ENCODE measurements around the gene TUBGCP3.

Gene TUBGCP3

DNA sequence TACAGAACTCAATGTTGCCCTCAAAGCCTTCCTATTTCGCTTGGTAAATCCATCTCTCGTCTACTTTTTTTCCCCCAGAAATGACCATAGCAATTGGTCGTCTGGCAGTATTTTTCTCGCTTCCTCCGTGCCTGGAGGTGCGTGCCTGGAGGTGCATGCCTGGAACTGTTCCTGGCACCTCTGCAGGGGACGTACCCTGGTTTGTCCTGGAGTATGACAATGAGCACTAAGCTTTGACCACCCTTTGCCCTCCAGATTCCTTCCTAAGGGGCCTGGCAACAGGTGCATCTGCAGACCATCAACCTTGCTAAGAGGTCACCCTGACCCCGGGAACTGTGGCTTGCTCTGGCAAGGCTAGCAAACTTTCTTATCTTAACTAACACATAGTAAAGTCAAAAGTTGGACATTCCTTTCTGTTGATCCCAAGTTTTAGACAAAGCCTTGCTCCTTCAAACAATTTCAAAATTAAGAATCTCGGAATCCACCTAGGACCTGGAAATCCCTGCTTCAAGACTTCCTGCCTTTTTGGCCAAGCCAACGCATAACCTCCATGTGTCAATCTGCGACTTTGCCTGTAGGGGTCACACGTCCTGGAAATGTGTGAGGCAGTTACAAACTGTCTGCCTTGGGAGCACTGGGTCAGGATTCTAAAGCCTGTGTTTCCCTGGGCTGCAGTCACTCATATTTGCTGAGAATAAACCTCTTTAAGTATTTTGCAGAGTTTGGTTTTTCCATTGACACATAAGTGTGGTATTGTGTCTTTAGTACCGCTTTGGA is 28.8 kb upstream of the TUBGCP3 start:
- peak; percentile 29 for DNase-seq

DNA sequence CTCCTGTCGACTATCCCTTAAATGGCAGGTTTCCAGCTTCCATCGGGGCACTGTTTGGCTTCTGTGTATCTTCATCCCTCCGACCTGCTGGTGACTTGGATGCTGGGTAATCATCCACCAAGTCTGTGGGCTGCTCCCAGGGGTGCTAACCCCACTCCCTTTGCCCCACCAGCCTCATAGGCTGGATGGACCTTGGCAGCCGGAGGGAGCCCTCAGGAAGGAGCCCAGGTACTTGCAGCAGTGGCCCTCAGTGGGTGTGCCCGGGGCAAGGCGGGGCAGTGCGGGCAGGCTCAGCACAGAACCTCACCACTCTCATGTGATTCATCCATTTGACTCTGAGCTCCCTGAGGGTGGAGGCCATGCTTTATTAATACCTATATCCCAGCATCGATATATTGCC is 27.4 kb upstream of the TUBGCP3 start:
- DNase-seq: no peak

DNA sequence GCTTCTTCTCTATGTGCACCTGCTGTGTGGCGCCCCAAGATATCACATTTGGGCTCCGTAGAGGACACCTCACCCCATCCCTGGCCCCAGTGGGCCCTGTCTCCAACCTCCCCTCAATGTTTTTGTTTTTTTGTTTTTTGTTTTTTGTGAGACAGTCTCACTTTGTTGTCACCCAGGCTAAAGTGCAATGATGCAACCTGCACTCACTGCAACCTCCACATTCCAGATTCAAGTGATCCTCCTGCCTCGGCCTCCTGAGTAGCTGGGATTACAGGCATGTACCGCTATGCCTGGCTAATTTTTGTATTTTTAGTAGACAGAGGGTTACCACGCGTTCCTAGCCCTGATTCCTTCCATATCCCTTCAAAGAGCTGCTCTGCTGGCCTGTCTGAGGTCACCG is 26.9 kb upstream of the TUBGCP3 start:
- DNase-seq: no peak

DNA sequence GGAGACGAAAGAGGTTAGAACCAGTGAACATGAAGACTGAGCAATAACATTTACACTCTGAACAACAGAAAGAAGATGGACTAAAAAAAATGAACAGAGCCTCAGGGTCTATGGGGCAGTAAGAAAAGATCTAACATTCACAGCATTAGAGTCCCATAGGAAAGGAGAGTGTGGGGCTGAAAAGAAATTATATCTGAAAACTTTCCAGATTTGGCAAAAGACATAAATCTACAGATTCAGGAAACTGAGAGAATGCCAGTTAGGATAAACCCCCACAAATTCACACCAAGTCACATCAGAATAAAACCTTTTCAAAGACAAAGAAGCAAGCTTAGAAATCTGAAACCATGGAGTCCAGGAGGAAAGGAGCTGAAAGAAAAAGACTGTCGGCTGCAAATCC is 20.3 kb upstream of the TUBGCP3 start:
- DNase-seq: no peak

DNA sequence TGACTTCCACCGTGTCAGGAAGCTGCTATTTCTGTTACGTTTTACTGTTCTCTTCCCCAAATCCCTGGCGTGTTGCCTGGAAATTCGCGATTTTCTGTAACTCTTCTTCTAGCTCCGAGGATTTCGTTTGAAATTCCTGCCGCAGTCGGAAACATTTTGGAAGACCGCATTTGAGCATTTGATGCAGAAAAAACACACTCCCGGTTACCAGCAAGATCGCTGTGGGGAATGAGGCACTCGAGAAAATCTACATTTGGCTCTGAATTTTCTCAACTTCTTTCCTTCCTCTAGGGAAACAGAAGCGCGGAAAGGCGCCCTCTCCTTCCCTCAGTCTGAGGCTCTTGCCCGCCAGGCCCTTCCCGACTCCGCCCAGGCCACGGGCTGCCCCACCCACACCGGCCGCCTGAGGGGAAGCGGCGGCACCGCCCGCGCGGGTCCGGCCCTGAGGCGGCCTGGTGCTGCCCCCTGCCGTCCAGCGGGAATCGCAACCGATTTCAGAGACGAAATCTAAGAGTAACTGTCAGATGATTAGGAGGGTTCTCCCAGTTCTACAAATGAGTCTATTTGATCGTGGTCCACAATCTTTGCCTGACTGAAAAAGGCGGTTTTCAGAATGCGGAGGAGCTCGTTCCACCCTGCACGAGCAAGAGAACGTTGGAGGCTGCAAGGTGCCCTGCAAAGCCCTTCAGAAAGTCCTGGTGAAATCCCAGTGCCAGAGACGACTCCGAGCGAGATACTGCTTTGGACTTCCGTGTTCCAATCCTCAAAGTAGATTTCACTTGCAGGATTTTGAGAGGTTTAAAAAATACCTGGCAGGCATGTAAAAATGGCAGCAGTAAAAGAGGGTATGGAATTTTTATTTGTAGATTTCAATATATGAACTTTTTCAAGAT is 18.4 kb upstream of the TUBGCP3 start:
- peak; percentile 93 for DNase-seq

DNA sequence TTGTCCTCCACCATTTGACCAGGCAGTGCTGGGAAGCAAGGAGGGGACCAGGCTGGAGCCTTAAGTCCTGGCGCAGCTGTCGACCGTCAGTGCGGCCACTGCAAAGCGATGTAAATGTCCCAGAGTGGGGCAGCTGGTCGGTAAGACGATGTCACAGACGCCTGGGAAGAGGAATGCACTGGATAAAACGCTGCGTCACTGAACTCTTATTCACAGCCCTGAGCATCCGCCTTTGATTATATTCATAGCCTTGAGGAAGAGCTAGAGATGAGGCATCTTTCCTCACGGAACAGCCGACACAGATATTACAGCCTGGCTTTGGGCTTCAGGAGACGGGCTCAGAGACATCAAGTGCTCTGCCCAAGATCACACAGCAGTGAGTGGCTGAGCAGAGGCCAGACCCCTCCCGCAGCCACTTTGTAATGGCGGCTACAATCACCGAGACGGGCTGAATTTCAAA is 17.6 kb upstream of the TUBGCP3 start:
- peak; percentile 7 for DNase-seq

DNA sequence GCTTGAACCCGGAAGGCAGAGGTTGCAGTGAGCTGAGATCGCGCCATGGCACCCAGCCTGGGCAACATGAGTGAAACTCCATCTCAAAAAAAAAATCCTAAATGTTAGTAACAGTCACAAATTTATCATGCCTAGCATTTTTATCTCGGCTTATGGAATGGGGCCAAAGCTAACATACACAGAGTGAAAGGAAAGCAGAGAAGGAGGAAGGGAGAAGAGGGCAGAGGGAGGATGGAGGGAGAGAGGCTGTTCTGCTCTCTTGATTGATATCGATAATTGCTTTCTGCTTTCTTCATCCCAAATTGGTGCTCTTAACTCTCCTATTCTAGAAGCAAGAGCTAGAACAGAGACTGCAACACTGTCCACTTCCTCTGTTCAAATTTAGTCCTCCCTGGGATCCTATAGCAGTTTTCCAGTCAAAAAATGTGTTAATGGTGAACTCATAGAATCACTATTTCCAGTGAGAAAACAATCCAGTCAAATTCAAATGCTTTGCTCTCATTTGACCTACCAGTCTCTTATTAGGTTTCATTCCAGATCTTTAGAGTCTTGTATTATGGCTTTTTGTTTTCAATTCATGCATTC is 15.8 kb upstream of the TUBGCP3 start:
- no peak for DNase-seq

DNA sequence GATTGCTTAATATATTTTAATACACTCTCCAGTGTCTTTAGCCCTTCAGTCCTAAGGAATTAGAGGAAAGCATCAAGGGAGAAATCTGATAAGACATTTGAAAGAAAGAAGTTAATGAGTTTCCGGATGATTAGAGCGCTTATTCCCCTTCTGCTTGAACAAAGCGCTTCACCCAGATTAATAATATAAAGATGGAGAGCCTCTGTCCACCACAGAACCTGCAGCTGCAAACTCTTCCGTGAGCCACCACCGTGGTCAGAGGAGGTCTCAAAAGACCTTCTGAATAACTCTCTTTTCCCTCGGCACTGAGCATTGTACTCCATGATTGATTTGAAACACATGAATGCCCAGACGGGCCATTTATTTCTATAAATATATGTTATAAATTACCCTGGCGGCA is 14.2 kb upstream of the TUBGCP3 start:
- DNase-seq: no peak

DNA sequence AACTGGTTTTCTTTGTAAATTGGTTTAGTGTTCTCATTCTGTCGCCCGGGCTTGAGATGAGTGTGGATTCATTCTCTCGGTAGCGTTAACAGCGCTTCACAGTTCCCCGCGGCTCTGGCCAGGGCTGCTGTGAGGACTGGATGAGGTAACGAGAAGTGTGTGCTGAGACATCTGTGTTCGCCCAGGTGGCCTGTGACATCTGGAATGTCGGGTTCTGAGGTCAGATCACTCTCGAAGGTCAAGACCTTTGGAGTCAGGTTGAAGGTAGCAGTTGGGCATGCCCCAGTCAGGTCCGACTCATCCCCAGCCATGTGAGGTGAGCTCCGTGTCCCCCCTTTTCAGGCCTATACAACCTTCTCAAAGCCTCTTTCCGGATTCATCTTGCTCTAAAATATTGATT is 13.4 kb upstream of the TUBGCP3 start:
- no peak for DNase-seq

DNA sequence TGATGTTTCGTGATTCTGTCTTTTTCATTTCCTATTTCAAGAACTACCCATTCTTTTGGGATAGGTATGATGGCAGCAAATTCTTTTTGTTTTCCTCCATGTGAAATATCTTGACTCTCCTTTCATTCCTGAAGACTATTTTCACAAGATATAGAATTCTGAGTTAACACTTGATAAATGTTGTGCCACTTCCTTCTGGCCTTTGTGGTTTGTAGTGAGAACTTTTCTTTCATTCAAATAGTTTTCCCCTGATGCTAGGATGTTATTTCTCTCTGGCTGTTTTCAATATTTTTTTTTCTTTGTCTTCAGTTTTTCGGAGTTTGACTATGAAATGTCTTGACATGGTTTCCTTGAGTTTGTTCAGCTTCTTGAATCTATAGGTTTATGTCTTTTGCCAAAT is 8.3 kb upstream of the TUBGCP3 start:
- no peak for DNase-seq

DNA sequence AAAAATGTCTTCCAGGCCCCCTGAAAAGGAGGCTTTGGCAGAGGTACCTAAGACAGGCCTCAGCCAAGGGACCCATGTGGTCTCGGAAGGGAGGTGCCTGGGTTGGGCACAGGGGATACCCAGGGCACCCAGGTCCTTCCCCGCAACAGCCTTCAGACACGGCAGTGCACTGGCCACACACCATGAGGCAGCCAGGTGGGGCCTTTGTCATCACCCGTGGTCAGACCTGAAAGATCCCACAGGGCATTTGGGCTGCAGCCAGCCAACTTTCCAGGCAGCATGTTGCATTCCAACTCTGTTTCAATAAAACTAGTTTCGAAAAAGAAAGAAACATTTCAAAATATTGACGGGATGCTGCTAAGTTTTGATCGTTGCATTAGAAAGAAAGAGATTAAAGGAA is 4.7 kb upstream of the TUBGCP3 start:
- no peak for DNase-seq

DNA sequence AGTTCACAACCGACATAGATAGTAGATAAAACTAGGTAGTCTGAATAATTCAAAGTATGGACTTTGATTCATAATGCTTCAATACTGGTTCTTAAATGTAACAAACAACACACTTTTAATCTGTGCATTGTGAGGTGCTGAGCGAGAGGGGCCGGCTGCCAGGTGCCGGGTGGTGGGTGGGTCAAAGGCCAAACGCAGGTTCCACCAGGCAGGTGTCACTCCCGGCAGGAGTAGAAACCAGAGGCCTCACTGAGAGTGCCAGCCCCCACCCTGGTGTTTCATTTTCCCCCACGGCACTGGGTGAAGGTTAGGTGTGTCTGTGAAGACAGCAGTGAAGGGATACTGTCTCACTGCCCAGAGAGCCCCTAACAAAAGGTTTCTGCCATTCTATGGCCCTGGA is 4.2 kb upstream of the TUBGCP3 start:
- no peak for DNase-seq

DNA sequence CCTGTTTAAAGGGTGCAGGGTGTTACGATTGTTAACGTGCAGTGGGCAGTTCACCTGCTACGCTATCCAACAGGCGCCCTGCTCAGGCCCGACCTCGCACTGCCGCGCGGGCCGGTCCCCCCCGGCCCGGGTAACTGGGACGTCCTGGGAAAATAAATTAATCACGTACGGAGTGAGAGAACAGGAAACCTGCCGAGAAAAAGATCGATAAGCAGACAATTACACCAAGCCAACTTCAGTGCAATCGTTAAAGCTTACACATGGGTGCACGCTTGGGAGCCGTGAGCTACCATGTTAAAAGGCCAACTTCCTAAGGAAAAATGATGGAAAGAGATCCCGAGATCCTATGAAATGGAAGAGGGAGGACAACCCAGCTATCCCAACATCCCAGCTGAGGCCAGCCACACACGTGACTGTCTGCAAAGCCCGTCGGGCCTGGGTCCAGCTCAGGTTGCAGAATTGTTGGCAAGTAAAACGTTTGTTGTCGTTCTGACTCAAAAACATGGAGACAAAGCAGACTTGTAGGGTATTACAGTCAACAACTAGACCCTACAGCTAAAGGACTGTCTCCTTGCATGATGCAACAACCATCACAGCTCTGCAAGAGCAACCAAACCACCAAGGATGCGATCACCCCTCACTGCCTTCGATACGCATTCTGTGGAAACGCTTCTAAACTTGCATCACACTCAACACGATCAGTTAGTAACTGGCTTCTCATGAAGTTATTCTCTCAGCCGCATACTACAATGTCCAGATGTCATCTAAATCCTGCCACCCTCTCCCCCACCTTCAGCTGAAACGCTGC is 741 bp upstream of the TUBGCP3 start:
- no peak for DNase-seq

DNA sequence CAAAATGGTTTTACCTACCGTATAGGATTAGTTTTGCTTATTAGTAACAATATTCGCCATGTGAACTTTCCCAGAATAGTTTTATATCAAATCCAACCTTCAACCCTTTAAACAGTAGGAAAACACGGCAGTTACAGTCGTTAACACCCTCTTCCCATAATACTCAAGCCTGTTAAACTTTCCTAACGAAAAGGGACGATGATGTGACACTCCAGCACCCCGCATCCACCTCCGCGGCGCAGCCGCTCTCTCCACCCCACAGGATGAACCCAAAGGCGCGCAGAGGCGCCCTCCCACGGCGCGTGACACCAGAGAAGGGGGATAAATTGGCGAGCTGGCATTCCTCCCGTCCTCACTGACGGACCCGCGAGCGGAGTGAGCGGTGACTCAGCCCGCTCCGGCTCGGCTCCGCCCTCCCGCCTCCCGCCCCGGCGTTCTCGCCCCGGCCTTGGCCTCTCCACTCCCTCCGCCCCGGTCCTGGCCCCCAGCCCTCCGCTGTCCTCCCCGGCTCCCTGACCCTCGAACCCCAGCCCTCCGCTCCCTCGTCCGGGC is 665 bp downstream of the TUBGCP3 start:
- peak; percentile 84 for DNase-seq

DNA sequence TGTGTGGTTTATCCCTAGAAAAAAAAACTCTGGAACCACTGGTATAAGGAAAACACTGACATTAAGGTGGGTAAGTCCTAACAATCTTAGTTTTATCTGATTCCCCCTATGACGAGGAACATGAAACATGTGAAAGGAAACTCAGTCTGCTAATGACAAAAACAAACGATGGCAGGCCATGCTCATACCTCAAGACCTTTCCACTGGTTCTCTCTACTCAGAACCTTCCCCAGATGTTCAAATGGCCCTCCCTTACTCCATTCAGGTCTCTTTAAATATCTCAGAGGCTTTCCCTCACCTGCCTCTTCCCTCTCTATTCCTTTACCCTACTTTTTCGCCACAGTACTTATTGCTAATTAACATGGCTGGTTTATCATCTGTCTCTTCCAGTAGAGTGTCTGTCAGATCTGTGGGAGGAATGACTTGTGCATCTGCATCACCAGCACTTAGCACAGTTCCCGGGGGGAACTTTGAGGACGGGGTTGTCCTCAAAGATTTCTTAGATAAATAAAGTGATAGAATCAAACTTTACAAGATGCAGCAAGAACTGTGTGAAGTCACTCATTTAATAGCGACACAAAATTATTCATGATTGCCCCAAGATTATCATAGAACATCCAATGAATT is 1.5 kb downstream of the TUBGCP3 start:
- no peak for DNase-seq

DNA sequence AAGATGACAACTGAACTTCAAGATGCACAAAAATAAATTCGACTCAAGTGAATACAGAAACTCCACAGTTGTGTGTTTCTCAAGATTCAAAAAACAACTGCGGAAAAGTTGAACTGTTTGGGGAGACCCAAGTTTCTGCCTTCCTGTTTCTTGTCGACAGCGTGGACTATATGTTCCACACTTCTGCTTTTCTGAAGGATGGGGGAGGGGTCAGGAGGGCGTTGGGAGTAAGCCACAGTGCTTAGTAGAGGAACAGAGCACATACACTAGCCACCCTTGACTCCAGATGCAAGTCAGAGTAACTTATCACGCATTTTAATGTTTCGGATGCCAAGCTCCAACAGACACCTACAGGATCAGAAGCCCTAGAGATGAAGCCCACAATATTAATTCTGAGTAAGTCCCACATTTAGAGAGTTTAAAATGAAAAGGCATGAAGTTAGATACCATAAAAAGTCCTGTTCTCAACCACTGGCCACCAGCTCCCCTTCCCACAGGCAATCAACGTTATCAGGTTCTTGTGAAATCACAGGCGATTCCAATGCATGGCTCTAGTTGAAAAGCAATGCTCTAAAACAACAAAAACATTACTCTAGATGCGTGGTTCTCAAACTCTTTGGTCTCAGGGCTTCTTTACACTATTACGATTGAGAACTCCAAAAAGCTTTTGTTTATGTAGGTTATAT is 4.2 kb downstream of the TUBGCP3 start:
- no peak for DNase-seq

DNA sequence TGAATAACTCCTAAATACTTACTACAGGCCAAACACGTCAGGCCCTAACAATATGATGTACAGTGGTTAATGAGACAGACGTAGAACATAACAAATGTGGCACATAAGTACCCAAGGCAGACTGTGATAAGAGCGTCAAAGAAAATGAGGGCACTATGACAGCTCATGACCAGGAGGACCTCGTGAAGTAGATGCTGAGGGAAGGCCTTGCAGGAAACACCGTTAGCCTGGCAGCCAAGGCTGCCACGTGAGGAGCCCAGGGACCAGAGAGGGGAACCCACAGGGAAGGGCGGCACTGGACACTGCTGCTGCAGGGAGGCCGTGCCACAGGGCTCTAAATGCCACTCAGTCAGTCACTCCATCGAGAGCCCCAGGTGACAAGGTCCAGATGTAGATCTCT is 5.7 kb downstream of the TUBGCP3 start:
- no peak for DNase-seq

DNA sequence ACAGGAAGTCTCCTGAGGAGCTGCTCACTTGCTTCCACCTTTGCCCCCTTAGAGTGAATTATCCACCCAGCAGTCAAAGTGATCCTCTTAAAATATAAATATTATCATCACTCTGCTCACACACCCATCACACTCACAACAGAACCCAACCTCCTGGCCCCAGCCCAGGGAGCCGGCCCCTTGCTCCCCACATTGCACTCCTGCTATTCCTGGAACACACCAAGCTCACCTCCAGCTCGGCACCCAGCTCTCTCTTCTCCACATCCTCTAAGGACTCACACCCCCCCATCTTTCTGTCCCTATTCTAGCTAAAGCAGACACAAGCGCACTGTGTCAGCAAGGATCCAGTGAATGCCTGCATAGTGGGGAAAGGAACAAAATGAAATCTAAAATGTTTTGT is 7.0 kb downstream of the TUBGCP3 start:
- no peak for DNase-seq

DNA sequence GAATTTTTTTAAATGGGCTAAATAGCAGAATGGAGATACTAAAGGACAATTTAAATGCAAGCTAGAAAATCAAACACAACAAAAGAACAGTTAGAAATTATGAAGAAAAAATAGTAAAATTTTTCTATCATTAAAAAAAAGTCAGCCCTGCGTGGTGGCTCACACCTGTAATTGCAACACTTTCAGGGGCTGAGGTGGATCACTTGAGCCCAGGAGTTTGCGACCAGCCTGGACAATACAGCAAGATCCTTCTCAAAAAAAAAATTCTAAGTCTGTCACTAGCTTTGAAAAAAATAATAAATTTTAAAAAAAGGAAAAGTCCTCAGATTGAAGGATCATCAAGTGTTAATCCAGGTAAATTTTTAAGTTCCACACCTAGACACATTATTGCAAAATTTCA is 7.7 kb downstream of the TUBGCP3 start:
- no peak for DNase-seq

DNA sequence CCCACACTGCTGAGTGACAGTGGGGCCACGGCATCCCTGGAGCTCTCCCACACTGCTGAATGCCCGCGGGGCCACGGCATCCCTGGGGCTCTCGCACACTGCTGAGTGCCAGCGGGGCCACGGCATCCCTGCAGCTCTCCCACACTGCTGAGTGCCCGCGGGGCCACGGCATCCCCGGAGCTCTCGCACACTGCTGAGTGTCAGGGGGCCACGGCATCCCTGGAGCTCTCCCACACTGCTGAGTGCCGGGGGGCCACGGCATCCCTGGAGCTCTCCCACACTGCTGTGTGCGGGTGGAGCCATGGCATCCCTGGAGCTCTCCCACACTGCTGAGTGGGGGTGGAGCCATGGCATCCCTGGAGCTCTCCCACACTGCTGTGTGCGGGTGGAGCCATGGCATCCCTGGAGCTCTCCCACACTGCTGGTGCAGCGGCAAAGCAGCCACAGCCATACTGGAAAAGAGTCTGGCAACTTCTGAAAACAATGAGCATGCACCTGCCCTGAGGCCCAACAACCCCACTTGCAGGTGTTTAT is 8.6 kb downstream of the TUBGCP3 start:
- DNase-seq: no peak

DNA sequence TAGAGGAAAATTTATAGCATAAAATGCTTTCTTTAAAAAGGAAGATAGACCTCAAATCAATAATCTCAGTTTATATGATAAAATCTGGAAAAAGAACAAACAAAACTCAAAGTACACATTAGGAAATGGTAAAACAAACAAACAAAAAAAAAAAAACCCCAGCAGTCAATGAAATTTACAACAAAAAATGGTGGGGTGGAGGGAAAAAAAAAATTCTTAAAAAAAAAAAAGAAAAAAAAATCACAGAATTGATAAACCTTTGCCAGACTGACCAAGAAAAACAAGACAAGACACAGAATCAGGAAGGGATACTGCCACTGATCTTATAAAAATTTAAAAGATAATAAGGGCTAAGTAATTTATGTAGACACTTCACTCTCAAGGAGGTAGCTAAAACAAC is 11.2 kb downstream of the TUBGCP3 start:
- no peak for DNase-seq

Measured in CD4-positive, alpha-beta T cell treated with Interleukin-17A for 4 hours (primary cell).